ENCODE data around the gene ZNRF3. TPM values are rescaled to one million over a fixed set of nuclear protein-coding genes. Genes with fewer than 3 reads are reported as not detected.

The ZNRF3 gene
- total and polyA plus RNA-seq, 12 donors: 1.8 to 7.7 (median 6.2) TPM

- Histone ChIP-seq H3K36me3 (no peaks in the 10 kb centered on the region), H3K27me3 (peaks cover 0 to 8% (median 0%) of the 10 kb centered on the region in 7 donors), H3K9me3 (peaks cover 0 to 4% (median 0%) of the 10 kb centered on the region in 11 donors), H3K4me1 (peaks cover 0 to 24% (median 14%) of the 10 kb centered on the region in 9 donors), H3K4me3 (no peak overlapping the region), H3K27ac (no peak overlapping the region)
- 81 to 90% methylated on average over 2 of the region's 2 CpGs for WGBS, 2 donors
- ATAC-seq: no peak
- intact Hi-C loops (cut with DNase I): loop anchor here in 2 of 10 donors (10.0 kb wide), 1 partner anchor 98 kb away; no protein-coding TSS in a partner anchor
- TF ChIP-seq CTCF (IDR thresholded peaks at IDR 0.05): no peak
- no peak for DNase-seq
Observed at GRCh38 chr22:28952857-28953256, 69.5 kb downstream of the ZNRF3 start.

DNA sequence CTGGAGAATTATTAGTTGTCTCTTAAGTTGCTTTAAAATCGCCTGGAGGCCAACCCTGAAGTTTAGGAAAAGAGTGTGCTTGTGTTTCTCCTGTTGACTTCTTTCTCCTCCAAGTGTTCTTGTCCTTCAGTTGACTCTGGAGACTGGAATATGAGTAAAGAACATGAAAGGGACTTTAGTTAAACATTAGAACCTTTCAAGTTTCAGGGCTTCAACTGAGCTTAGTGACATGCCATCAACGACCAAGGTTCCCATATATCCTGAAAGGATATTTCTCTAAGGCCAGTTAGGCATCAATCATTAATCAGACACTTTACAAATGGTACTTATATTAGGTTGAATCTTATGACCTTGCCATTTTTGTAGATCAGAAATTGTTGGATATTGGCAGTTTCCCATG, 70.0 kb downstream of the ZNRF3 start:
- no peak for DNase-seq
- Histone ChIP-seq H3K27ac (no peak overlapping the region), H3K27me3 (peaks cover 0 to 11% (median 0%) of the 10 kb centered on the region in 7 donors)

GRCh38 chr22:28953976-28954880, 70.9 kb downstream of the ZNRF3 start:
- peaks cover 0 to 24% (median 14%) of the 10 kb centered on the region in 9 donors for H3K4me1 ChIP-seq
- no peaks in the 10 kb centered on the region for H3K9me3 ChIP-seq
- H3K27me3 ChIP-seq: peaks cover 0 to 18% (median 0%) of the 10 kb centered on the region in 7 donors
- WGBS, 2 donors: 88% methylated on average over 6 of the region's 6 CpGs
- TF ChIP-seq CTCF (IDR thresholded peaks at IDR 0.05): no peak
- H3K27ac ChIP-seq: no peak overlapping the region
- no peak for DNase-seq
- intact Hi-C loops (cut with DNase I): loop anchor here in 2 of 10 donors (10.0 kb wide), 1 partner anchor 99 kb away; no protein-coding TSS in a partner anchor
- no peak overlapping the region for H3K4me3 ChIP-seq
- H3K36me3 ChIP-seq: no peaks in the 10 kb centered on the region
- ATAC-seq: no peak

More for the DNA sequence above, 70.0 kb downstream of the ZNRF3 start:
- no peak for TF ChIP-seq CTCF (IDR thresholded peaks at IDR 0.05)
- Histone ChIP-seq H3K4me3 (no peak overlapping the region), H3K36me3 (no peaks in the 10 kb centered on the region), H3K9me3 (no peaks in the 10 kb centered on the region), H3K4me1 (peaks cover 0 to 24% (median 14%) of the 10 kb centered on the region in 9 donors)
- intact Hi-C loops (cut with DNase I): loop anchor here in 2 of 10 donors (10.0 kb wide), 1 partner anchor 99 kb away; no protein-coding TSS in a partner anchor
- ATAC-seq: no peak
- WGBS, 2 donors: 90 to 94% methylated on average over 2 of the region's 2 CpGs

- WGBS, 2 donors: 78 to 81% methylated on average over 5 of the region's 5 CpGs
- intact Hi-C loops (cut with DNase I): loop anchor here in 2 of 10 donors (10.0 kb wide), 1 partner anchor 101 kb away; no protein-coding TSS in a partner anchor
- peaks cover 0 to 21% (median 11%) of the 10 kb centered on the region in 9 donors for H3K4me1 ChIP-seq
- ATAC-seq: no peak
- H3K36me3 ChIP-seq: no peaks in the 10 kb centered on the region
- no peak for TF ChIP-seq CTCF (IDR thresholded peaks at IDR 0.05)
- peaks cover 0 to 25% (median 0%) of the 10 kb centered on the region in 7 donors for H3K27me3 ChIP-seq
- DNase-seq: no peak
- no peak overlapping the region for H3K4me3 ChIP-seq
- H3K9me3 ChIP-seq: no peaks in the 10 kb centered on the region
- H3K27ac ChIP-seq: no peak overlapping the region
Observed at GRCh38 chr22:28955817-28956216, 72.4 kb downstream of the ZNRF3 start.
